Hepatocyte (in vitro differentiated cells): ENCODE measurements around the gene LRRK1.

Source experiments
- EZH2 ChIP-seq: fragments of 200-600 bp; sonication (generic); IDR thresholded peaks from 2 replicates; pipeline ENCODE4 v1.6.1; 2016; ENCODE audit warnings: antibody characterized with exemption, mild to moderate bottlenecking, borderline replicate concordance
- TF ChIP-seq, protein P1 (sequence below): fragments of 200-600 bp; sonication (generic); IDR thresholded peaks from 2 replicates; pipeline ENCODE4 v1.5.1; 2016; ENCODE audit warnings: antibody characterized with exemption, mild to moderate bottlenecking; ENCODE audit not compliant: poor library complexity

DNA sequence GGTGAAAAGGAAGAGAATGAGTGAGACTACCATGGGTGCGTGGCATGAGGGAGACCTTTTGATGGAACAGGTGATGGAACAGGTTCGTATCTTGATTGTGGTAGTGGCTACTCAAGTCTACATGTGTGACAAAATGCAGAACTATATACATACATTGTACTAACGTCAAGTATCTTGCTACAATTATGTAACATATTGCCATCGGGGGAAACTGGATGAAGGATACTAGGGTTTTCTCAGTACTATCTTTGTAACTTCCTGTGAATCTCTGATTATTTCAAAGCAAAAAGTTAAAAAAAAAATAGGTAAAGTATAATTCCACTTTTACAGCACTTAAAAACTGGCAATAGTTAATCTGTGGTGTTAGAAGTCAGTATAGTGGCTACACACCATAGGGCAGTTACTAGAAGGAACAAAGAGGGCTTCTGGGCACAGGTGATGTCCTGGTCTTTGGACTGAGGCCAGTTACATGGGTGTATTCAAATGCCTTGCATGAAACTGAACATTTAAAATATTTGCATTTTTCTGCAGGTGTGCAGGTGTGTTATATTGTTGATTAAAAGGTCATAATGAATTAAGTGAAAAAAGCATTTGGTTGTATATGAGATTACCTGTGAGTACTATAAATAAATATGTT lies 61.4 kb downstream of the LRRK1 start:
- TF ChIP-seq, protein P1, sequence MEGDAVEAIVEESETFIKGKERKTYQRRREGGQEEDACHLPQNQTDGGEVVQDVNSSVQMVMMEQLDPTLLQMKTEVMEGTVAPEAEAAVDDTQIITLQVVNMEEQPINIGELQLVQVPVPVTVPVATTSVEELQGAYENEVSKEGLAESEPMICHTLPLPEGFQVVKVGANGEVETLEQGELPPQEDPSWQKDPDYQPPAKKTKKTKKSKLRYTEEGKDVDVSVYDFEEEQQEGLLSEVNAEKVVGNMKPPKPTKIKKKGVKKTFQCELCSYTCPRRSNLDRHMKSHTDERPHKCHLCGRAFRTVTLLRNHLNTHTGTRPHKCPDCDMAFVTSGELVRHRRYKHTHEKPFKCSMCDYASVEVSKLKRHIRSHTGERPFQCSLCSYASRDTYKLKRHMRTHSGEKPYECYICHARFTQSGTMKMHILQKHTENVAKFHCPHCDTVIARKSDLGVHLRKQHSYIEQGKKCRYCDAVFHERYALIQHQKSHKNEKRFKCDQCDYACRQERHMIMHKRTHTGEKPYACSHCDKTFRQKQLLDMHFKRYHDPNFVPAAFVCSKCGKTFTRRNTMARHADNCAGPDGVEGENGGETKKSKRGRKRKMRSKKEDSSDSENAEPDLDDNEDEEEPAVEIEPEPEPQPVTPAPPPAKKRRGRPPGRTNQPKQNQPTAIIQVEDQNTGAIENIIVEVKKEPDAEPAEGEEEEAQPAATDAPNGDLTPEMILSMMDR, result no peak
- no peak for TF ChIP-seq EZH2
